Measurements from ENCODE around the gene TMEM53. TPM values are rescaled to one million over a fixed set of nuclear protein-coding genes. Genes with fewer than 3 reads are reported as not detected.

The TMEM53 gene
- total and polyA plus RNA-seq, 2 of the 8 experiments (the other 6 are each of a cell fraction or from before 2014, with no cell fraction given): 6.7 to 27.9 TPM

- FAIRE-seq (no peak), DNase-seq (ENCODE audit: low read depth in 1 of 2, low spot score in 2 of 2) (no peak)
- Histone ChIP-seq H3K27ac (ENCODE audit: low read depth, low read length) (no peak overlapping the region), H3K4ac (replicated peaks; ENCODE audit: insufficient read length, low read depth, low read length) (no peak overlapping the region), H3K79me2 (ENCODE audit: control insufficient read depth in 1 of 2, insufficient read depth in 2 of 2, low read length in 2 of 2) (peaks cover 3 to 26% of the 10 kb centered on the region in 2 experiments; a peak in 3 of 4 replicates), H2BK15ac (ENCODE audit: low read length) (no peak overlapping the region), H3K18ac (ENCODE audit: extremely low read depth, low read length) (no peak overlapping the region), H3K79me1 (ENCODE audit: low read depth, low read length) (peaks cover 12% of the 10 kb centered on the region), H2BK5ac (ENCODE audit: low read depth, low read length) (no peak overlapping the region), H3K36me3 (ENCODE audit: control insufficient read depth in 2 of 4, insufficient read depth in 4 of 4, low read length in 3 of 4) (peaks cover 7 to 21% (median 13%) of the 10 kb centered on the region in 4 experiments; a peak in 7 of 8 replicates), H2BK120ac (replicated peaks; ENCODE audit: low read depth, low read length) (no peak overlapping the region), H3K9me3 (ENCODE audit: insufficient read depth in 2 of 2, low read depth in 1 of 2, low read length in 1 of 2) (no peaks in the 10 kb centered on the region), H3K14ac (ENCODE audit: insufficient read length) (no peak overlapping the region), H3K4me3 (ENCODE audit: extremely low read depth in 1 of 4, insufficient read depth in 2 of 4, low read depth in 3 of 4, low read length in 4 of 4) (no peak overlapping the region), H4K5ac (ENCODE audit: insufficient read length, low read depth, low read length) (no peak overlapping the region), H4K91ac (replicated peaks; ENCODE audit: insufficient read length, low read length) (no peak overlapping the region), H3K27me3 (replicated peaks in 1 of 4; ENCODE audit: control insufficient read depth in 3 of 4, extremely low read depth in 1 of 4, insufficient read depth in 3 of 4, low read length in 3 of 4) (no peaks in the 10 kb centered on the region), H3K56ac (replicated peaks; ENCODE audit: insufficient read length, low read depth, low read length) (no peak overlapping the region), H2BK20ac (ENCODE audit: low read length) (no peak overlapping the region), H4K8ac (ENCODE audit: extremely low read depth, insufficient read depth, low read length) (no peak overlapping the region), H2BK12ac (ENCODE audit: low read depth, low read length) (no peak overlapping the region), H3K4me2 (ENCODE audit: insufficient read depth in 1 of 2, low read depth in 2 of 2, low read length in 2 of 2) (no peak overlapping the region), H3K23me2 (ENCODE audit: low read depth, low read length) (no peaks in the 10 kb centered on the region; the same call in 1 of the 2 replicates), H4K20me1 (replicated peaks in 1 of 2; ENCODE audit: control insufficient read depth in 1 of 2, insufficient read depth in 2 of 2, low read length in 2 of 2) (no peaks in the 10 kb centered on the region), H3K9ac (replicated peaks in 1 of 4; ENCODE audit: extremely low read depth in 1 of 4, low read depth in 3 of 4, low read length in 3 of 4) (no peak overlapping the region), H3K23ac (ENCODE audit: insufficient read length) (no peak overlapping the region), H2AFZ (ENCODE audit: low read length) (no peak overlapping the region), H2AK5ac (ENCODE audit: low read depth, low read length) (no peak overlapping the region), H3K4me1 (replicated peaks in 1 of 4; ENCODE audit: control insufficient read depth in 3 of 4, insufficient read depth in 4 of 4, low read length in 3 of 4) (peaks cover 0 to 11% (median 4%) of the 10 kb centered on the region in 4 experiments; a peak in 6 of 7 replicates)
- 96% methylated on average over 2 of the region's 2 CpGs; no CpG with 5 or more reads in 1 of the 2 experiments for WGBS, 2 experiments (ENCODE audit: extremely low coverage in 1 of 2, insufficient coverage in 1 of 2, insufficient read length in 1 of 2, insufficient replicate concordance in 2 of 2, low coverage in 1 of 2, low lambda C conversion rate in 2 of 2, missing lambda C conversion rate in 1 of 2)
- ChIA-PET POLR2A (ENCODE audit: partially characterized antibody) (interaction anchor here (2.9 to 30.8 kb wide), 5 partner anchors 1 to 44 kb away, joined by 16 to 633 read pairs (median 58); partner anchors contain the start of genes ARMH1 and TMEM53), CTCF (ENCODE audit: partially characterized antibody) (interaction anchor here (0.8 to 15.0 kb wide), 11 partner anchors 9 to 696 kb away, joined by 3 to 197 read pairs (median 6); partner anchors contain the start of gene ARTN)
- TF ChIP-seq SRF (IDR thresholded peaks at IDR 0.05; ENCODE audit: low read depth, low read length) (no peak), TBP (IDR thresholded peaks at IDR 0.05; ENCODE audit: low read depth, low read length) (no peak), ASH2L (IDR thresholded peaks at IDR 0.05; ENCODE audit: low read length) (no peak), SP1 (IDR thresholded peaks at IDR 0.05; ENCODE audit: low read depth, low read length) (no peak), TAF1 (IDR thresholded peaks at IDR 0.05; ENCODE audit: low read depth, low read length) (no peak), RBBP5 (IDR thresholded peaks at IDR 0.05; ENCODE audit: borderline replicate concordance, low read depth, low read length) (no peak), CBX5 (IDR thresholded peaks at IDR 0.05; ENCODE audit: low read depth, low read length) (no peak), SP4 (IDR thresholded peaks at IDR 0.05; ENCODE audit: low read length) (no peak), RXRA (IDR thresholded peaks at IDR 0.05; ENCODE audit: insufficient read depth, low read depth, low read length) (no peak), RFX5 (IDR thresholded peaks at IDR 0.05; ENCODE audit: borderline replicate concordance, low read depth, low read length) (no peak), MAX (IDR thresholded peaks at IDR 0.05) (no peak), KDM5A (IDR thresholded peaks at IDR 0.05; ENCODE audit: low read length) (no peak), HDAC2 (IDR thresholded peaks at IDR 0.05; ENCODE audit: borderline replicate concordance in 1 of 2, low read depth in 2 of 2, low read length in 2 of 2) (no peak), JUND (IDR thresholded peaks at IDR 0.05; ENCODE audit: low read length) (no peak)
Observed at GRCh38 chr1:44630116-44630515, 44.2 kb downstream of the TMEM53 start.

All from H1 (cell line).